HepG2 (cell line): Measurements from ENCODE around the gene MYO18A. TPM values are rescaled to one million over a fixed set of nuclear protein-coding genes. Genes with fewer than 3 reads are reported as not detected.
A peak's percentile ranks its signal among the peaks of the same experiment; 100 is the strongest.

Source experiments
- ESRRA ChIP-seq: sonication (generic); formaldehyde crosslinking; IDR thresholded peaks from 2 replicates; pipeline ENCODE4 v1.5.1; 2020; ENCODE audit warnings: mild to moderate bottlenecking, low read depth, missing genetic modification reagents
- GATA4 ChIP-seq: sonication (generic); IDR thresholded peaks from 2 replicates; pipeline ENCODE4 v1.6.1; 2016; ENCODE audit warnings: antibody characterized with exemption, low read depth, borderline replicate concordance
- GATAD1 ChIP-seq: IDR thresholded peaks from 2 replicates; pipeline ENCODE4 v1.6.1; 2016; ENCODE audit warnings: missing genetic modification reagents, missing compliant biosample characterization
- GLMP ChIP-seq: sonication (generic); formaldehyde crosslinking; IDR thresholded peaks from 2 replicates; pipeline ENCODE4 v1.9.0; 2021; ENCODE audit warnings: missing genetic modification reagents, mild to moderate bottlenecking, borderline replicate concordance
- HCFC1 ChIP-seq: fragments of 150-350 bp; IDR thresholded peaks from 2 replicates; pipeline ENCODE4 v1.6.1; 2014; ENCODE audit warnings: low read depth, low read length
- HOXA3 ChIP-seq: sonication (generic); formaldehyde crosslinking; IDR thresholded peaks from 2 replicates; pipeline ENCODE4 v1.5.0; 2020; ENCODE audit warnings: missing genetic modification reagents
- KAT2B ChIP-seq: fragments of 150-350 bp; IDR thresholded peaks from 2 replicates; pipeline ENCODE4 v1.6.1; 2014; ENCODE audit warnings: low read depth, low read length, borderline replicate concordance
- KDM3A ChIP-seq: IDR thresholded peaks from 2 replicates; pipeline ENCODE4 v1.6.1; 2018; ENCODE audit warnings: low read depth, missing compliant biosample characterization
- MED13 ChIP-seq: sonication (generic); formaldehyde crosslinking; IDR thresholded peaks from 2 replicates; pipeline ENCODE4 v1.5.0; 2020; ENCODE audit warnings: missing genetic modification reagents
- PHF20 ChIP-seq: sonication (generic); formaldehyde crosslinking; IDR thresholded peaks from 2 replicates; pipeline ENCODE4 v1.5.0; 2020; ENCODE audit warnings: mild to moderate bottlenecking, missing genetic modification reagents
- POLR2AphosphoS5 ChIP-seq: IDR thresholded peaks from 2 replicates; pipeline ENCODE4 v1.6.1; 2012; ENCODE audit warnings: low read depth, low read length
- RCOR2 ChIP-seq: IDR thresholded peaks from 2 replicates; pipeline ENCODE4 v1.6.1; 2016; ENCODE audit warnings: missing biosample characterization, missing genetic modification reagents
- SAP130 ChIP-seq: IDR thresholded peaks from 2 replicates; pipeline ENCODE4 v1.6.1; 2016; ENCODE audit warnings: low read depth
- SIN3B ChIP-seq: fragments of 150-350 bp; IDR thresholded peaks from 2 replicates; pipeline ENCODE4 v1.6.1; 2014; ENCODE audit warnings: low read length
- SP2 ChIP-seq: sonication (generic); formaldehyde crosslinking; IDR thresholded peaks from 2 replicates; pipeline ENCODE4 v1.5.1; 2020; ENCODE audit warnings: mild to moderate bottlenecking, missing genetic modification reagents
- SRSF4 ChIP-seq: fragments of 200-400 bp; formaldehyde crosslinking; IDR thresholded peaks from one replicate; pipeline ENCODE4 v1.6.1; 2018; ENCODE audit warnings: mild to moderate bottlenecking, low read depth, low read length, moderate library complexity; ENCODE audit not compliant: poor library complexity, severe bottlenecking
- SRSF9 ChIP-seq: fragments of 200-400 bp; formaldehyde crosslinking; IDR thresholded peaks from 2 replicates; pipeline ENCODE4 v1.6.1; 2018; ENCODE audit warnings: borderline replicate concordance, mild to moderate bottlenecking, low read depth, low read length; ENCODE audit not compliant: insufficient read depth, poor library complexity, severe bottlenecking
- ZBTB44 ChIP-seq: sonication (generic); formaldehyde crosslinking; IDR thresholded peaks from 2 replicates; pipeline ENCODE4 v1.4.0; 2020; ENCODE audit warnings: missing genetic modification reagents
- ZNF207 ChIP-seq: fragments of 450-650 bp; IDR thresholded peaks from 2 replicates; pipeline ENCODE4 v1.6.1; 2016; ENCODE audit warnings: antibody characterized with exemption, borderline replicate concordance
- ZNF414 ChIP-seq: sonication (generic); formaldehyde crosslinking; IDR thresholded peaks from 2 replicates; pipeline ENCODE4 v1.5.0; 2020; ENCODE audit warnings: missing genetic modification reagents
- ZNF557 ChIP-seq: sonication (generic); formaldehyde crosslinking; IDR thresholded peaks from 2 replicates; pipeline ENCODE4 v1.4.0; 2020; ENCODE audit warnings: missing genetic modification reagents
- ZNF562 ChIP-seq: sonication (generic); formaldehyde crosslinking; IDR thresholded peaks from 2 replicates; pipeline ENCODE4 v1.8.0; 2022; ENCODE audit warnings: missing genetic modification reagents, borderline replicate concordance
- ZNF670 ChIP-seq: sonication (generic); formaldehyde crosslinking; IDR thresholded peaks from 2 replicates; pipeline ENCODE4 v1.8.0; 2022; ENCODE audit warnings: mild to moderate bottlenecking, missing genetic modification reagents, borderline replicate concordance
- ZNF746 ChIP-seq: sonication (generic); formaldehyde crosslinking; IDR thresholded peaks from 2 replicates; pipeline ENCODE4 v1.8.0; 2022; ENCODE audit warnings: mild to moderate bottlenecking, missing genetic modification reagents
- ZNF766 ChIP-seq: sonication (generic); formaldehyde crosslinking; IDR thresholded peaks from 2 replicates; pipeline ENCODE4 v1.5.0; 2020; ENCODE audit warnings: missing genetic modification reagents, borderline replicate concordance
- ZNF883 ChIP-seq: sonication (generic); formaldehyde crosslinking; IDR thresholded peaks from 2 replicates; pipeline ENCODE4 v1.5.1; 2020; ENCODE audit warnings: mild to moderate bottlenecking, missing genetic modification reagents; ENCODE audit errors: not compliant biosample characterization
- polyA plus RNA-seq, 8 experiments: library from polyadenylated mRNA; depleted of rRNA in 3 of 8; stranded (reverse) in 7 of 8; unstranded in 1 of 8; fragments of >200 nt; fragmentation: Illumina TruSeq in 4 of 8; extraction: Trizol in 4 of 8; gene quantifications; 2 replicates each; pipeline versions ENCODE4 v1.2.1 to v1.2.3, GENCODE V29; 2011 to 2016; ENCODE audit warnings: low read depth in 4 of 8, missing spikeins in 1 of 8, mixed read lengths in 1 of 8; ENCODE audit not compliant: insufficient read depth in 1 of 8
- total RNA-seq, 5 experiments: library from RNA; depleted of rRNA; stranded (reverse); fragments of >200 nt; fragmentation: Illumina TruSeq; extraction: Trizol; gene quantifications; 2 replicates each; pipeline ENCODE4 v1.2.3, GENCODE V29; 2016; ENCODE audit warnings: low read depth in 1 of 5

The MYO18A gene
- total and polyA plus RNA-seq, 2 of the 13 experiments (the other 11 are each of a cell fraction or from before 2014, with no cell fraction given) = 16.8 to 24.8 TPM

- TF ChIP-seq ZNF883 (no peak), GLMP (CRISPR knock-in tag) (no peak), SRSF4 (no peak), ZNF562 (CRISPR knock-in tag) (no peak), ZBTB44 (CRISPR knock-in tag) (no peak; the same call in 1 of the 2 replicates), ZNF557 (CRISPR knock-in tag) (no peak), HCFC1 (no peak), RCOR2 (CRISPR knock-in tag) (no peak), KDM3A (peak; percentile 65; the same call in 1 of the 2 replicates), ZNF766 (CRISPR knock-in tag) (peak; percentile 57; the same call in 1 of the 2 replicates), GATA4 (peak; percentile 50; the same call in 1 of the 2 replicates), GATAD1 (CRISPR knock-in tag) (peak; percentile 77), SP2 (no peak), SAP130 (CRISPR knock-in tag) (peak; percentile 62; the same call in 1 of the 2 replicates), KAT2B (no peak), ZNF746 (CRISPR knock-in tag) (no peak), ZNF414 (CRISPR knock-in tag) (no peak), MED13 (peak; percentile 58; the same call in 1 of the 2 replicates), ESRRA (CRISPR knock-in tag) (peak; percentile 95; the same call in 1 of the 2 replicates), SRSF9 (no peak), ZNF670 (no peak; the same call in 1 of the 2 replicates), ZNF207 (no peak), HOXA3 (CRISPR knock-in tag) (peak; percentile 92), POLR2AphosphoS5 (peak; percentile 94), PHF20 (peak; percentile 53; the same call in 1 of the 2 replicates), SIN3B (no peak)
These were observed 137.3 kb downstream of the MYO18A start, which contains the start of gene PIPOX (continued) for GRCh38 chr17:29042679-29043538.
